ENCODE data around the gene GGPS1. TPM values are rescaled to one million over a fixed set of nuclear protein-coding genes. Genes with fewer than 3 reads are reported as not detected.
"Not testable (repeated sequence)": the region's sequence is repeated elsewhere in the genome, so short reads cannot be mapped to it uniquely, and the experiment has no call there.

The GGPS1 gene
- total and polyA plus RNA-seq, 2 experiments from 2014 or later: 32.6 to 36.3 TPM

DNA sequence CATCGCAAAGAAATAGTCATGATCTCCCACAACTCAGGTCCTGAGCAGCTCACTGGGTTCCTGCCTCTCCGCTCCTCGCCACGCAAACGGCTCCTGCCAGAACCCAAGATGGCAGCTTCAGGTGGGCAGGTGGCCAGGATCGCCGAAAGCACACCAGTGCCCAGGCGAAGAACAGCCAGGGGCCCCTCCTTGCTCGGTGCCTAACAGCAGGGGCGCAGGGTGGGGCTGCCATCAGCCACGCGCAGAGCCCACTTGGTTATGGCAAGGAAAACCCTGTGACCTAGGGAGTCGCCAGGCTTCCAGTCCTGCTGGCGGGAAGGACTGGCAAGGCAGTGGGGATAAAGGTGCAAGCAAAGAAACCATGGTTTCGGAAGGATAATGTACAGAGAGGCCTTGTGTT is 47.9 kb upstream of the GGPS1 start:
- Histone ChIP-seq H3K9me2 (replicated peaks; ENCODE audit: insufficient read depth) (no peaks in the 10 kb centered on the region), H3K79me2 (peaks cover 98% of the 10 kb centered on the region), H3K27me3 (no peaks in the 10 kb centered on the region), H3K36me3 (replicated peaks; ENCODE audit: insufficient read depth, low read depth) (no peaks in the 10 kb centered on the region), H4K20me1 (ENCODE audit: insufficient read depth, poor library complexity, severe bottlenecking) (peaks cover 83% of the 10 kb centered on the region), H3K9me3 (ENCODE audit: low read depth) (no peaks in the 10 kb centered on the region), H3K4me2 (no peak overlapping the region), H3K27ac (no peak overlapping the region), H3K4me3 (no peak overlapping the region), H2AFZ (no peak overlapping the region), H3K4me1 (ENCODE audit: insufficient read depth) (peaks cover 22% of the 10 kb centered on the region)
- no peak for DNase-seq (ENCODE audit: low spot score)
- WGBS (ENCODE audit: low lambda C conversion rate, missing lambda C conversion rate): 94% methylated on average over 15 of the region's 15 CpGs
- no peak for TF ChIP-seq EZH2 (IDR thresholded peaks at IDR 0.05; ENCODE audit: borderline replicate concordance)
- no peak for TF ChIP-seq EZH2phosphoT487 (IDR thresholded peaks at IDR 0.05; ENCODE audit: low read depth, severe bottlenecking, unreplicated experiment)
- TF ChIP-seq, protein P1, sequence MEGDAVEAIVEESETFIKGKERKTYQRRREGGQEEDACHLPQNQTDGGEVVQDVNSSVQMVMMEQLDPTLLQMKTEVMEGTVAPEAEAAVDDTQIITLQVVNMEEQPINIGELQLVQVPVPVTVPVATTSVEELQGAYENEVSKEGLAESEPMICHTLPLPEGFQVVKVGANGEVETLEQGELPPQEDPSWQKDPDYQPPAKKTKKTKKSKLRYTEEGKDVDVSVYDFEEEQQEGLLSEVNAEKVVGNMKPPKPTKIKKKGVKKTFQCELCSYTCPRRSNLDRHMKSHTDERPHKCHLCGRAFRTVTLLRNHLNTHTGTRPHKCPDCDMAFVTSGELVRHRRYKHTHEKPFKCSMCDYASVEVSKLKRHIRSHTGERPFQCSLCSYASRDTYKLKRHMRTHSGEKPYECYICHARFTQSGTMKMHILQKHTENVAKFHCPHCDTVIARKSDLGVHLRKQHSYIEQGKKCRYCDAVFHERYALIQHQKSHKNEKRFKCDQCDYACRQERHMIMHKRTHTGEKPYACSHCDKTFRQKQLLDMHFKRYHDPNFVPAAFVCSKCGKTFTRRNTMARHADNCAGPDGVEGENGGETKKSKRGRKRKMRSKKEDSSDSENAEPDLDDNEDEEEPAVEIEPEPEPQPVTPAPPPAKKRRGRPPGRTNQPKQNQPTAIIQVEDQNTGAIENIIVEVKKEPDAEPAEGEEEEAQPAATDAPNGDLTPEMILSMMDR (IDR thresholded peaks at IDR 0.05; ENCODE audit: poor library complexity): no peak

DNA sequence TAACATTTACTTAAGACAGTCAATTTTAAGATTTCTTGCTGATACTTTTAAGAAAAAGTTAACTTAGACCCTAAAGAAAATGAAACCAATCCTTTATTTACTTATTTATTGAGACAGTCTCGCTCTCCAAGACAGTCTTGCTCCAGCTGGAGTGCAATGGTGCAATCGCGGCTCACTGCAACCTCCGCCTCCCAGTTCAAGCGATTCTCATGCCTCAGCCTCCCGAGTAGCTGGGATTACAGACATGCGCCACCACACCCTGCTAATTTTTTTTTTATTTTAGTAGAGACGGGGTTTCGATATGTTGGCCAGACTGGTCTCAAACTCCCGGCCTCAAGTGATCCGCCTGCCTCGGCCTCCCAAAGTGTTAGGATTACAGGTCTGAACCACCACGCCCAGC is 44.7 kb upstream of the GGPS1 start:
- H3K27me3 ChIP-seq; H3K4me2 ChIP-seq; H3K9me2 ChIP-seq (replicated peaks; ENCODE audit: insufficient read depth); H3K4me3 ChIP-seq; H3K27ac ChIP-seq; H2AFZ ChIP-seq; DNase-seq (ENCODE audit: low spot score); H3K9me3 ChIP-seq (ENCODE audit: low read depth); H3K36me3 ChIP-seq (replicated peaks; ENCODE audit: insufficient read depth, low read depth): not testable (repeated sequence)
- 98% methylated on average over 13 of the region's 13 CpGs for WGBS (ENCODE audit: low lambda C conversion rate, missing lambda C conversion rate)
- peaks cover 12% of the 10 kb centered on the region for H3K4me1 ChIP-seq (ENCODE audit: insufficient read depth)
- H4K20me1 ChIP-seq (ENCODE audit: insufficient read depth, poor library complexity, severe bottlenecking): peaks cover 91% of the 10 kb centered on the region
- H3K79me2 ChIP-seq: peaks cover 100% of the 10 kb centered on the region

DNA sequence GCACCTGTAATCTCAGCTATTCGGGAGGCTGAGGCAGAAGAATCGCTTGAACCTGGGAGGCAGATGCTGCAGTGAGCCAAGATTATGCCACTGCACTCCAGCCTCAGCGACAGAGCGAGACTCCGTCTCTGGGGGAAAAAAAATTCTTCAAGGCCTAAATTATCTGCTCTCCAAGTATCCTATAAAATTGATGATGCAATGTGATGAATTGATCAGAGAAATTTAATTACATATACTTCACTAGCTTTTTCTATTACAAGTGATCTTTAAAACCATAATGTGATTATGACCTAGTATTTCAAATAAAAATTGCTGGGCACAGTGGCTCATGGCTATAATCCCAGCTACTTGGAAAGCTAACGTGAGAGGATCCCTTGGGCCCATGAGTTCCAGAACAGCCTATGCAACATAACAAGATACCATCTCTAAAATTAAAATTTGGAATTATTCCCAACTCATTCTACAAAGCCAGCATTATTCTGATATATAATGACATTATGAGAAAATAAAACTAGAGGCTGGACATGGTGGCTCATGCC is 44.1 kb upstream of the GGPS1 start:
- Histone ChIP-seq H3K9me3 (ENCODE audit: low read depth) (no peaks in the 10 kb centered on the region), H3K9me2 (replicated peaks; ENCODE audit: insufficient read depth) (no peaks in the 10 kb centered on the region), H3K4me1 (ENCODE audit: insufficient read depth) (peaks cover 6% of the 10 kb centered on the region), H3K4me3 (no peak overlapping the region), H3K36me3 (replicated peaks; ENCODE audit: insufficient read depth, low read depth) (no peaks in the 10 kb centered on the region), H3K27me3 (no peaks in the 10 kb centered on the region), H3K27ac (no peak overlapping the region), H4K20me1 (ENCODE audit: insufficient read depth, poor library complexity, severe bottlenecking) (peaks cover 91% of the 10 kb centered on the region), H3K4me2 (no peak overlapping the region), H3K79me2 (peaks cover 100% of the 10 kb centered on the region), H2AFZ (no peak overlapping the region)
- over 99% methylated on average over 6 of the region's 6 CpGs for WGBS (ENCODE audit: low lambda C conversion rate, missing lambda C conversion rate)
- no peak for TF ChIP-seq EZH2 (IDR thresholded peaks at IDR 0.05; ENCODE audit: borderline replicate concordance)
- TF ChIP-seq, protein P1 (IDR thresholded peaks at IDR 0.05; ENCODE audit: poor library complexity): no peak
- TF ChIP-seq EZH2phosphoT487 (IDR thresholded peaks at IDR 0.05; ENCODE audit: low read depth, severe bottlenecking, unreplicated experiment): no peak
- no peak for DNase-seq (ENCODE audit: low spot score)

DNA sequence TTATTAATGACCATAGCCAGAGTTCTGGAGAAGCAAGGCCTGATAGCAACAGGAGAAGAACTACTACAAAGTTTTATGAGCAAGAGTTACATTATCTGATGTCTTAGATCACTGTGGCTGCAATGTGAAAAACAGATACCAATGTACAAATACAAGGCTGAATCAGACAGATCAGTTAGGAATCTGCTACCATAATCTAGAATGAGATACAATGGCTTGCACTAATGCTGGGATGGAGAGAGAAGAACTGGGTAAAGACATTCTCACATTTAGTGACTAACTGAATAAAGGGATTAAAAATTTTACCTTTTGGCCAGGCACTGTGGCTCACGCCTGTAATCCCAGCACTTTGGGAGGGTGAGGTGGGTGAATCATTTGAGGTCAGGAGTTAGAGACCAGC is 41.7 kb upstream of the GGPS1 start:
- H3K4me3 ChIP-seq: no peak overlapping the region
- no peaks in the 10 kb centered on the region for H3K9me3 ChIP-seq (ENCODE audit: low read depth)
- WGBS (ENCODE audit: low lambda C conversion rate, missing lambda C conversion rate): 100% methylated on average over 1 of the region's 1 CpG
- no peaks in the 10 kb centered on the region for H3K9me2 ChIP-seq (replicated peaks; ENCODE audit: insufficient read depth)
- H3K79me2 ChIP-seq: peaks cover 100% of the 10 kb centered on the region
- no peak for TF ChIP-seq EZH2 (IDR thresholded peaks at IDR 0.05; ENCODE audit: borderline replicate concordance)
- no peak for TF ChIP-seq EZH2phosphoT487 (IDR thresholded peaks at IDR 0.05; ENCODE audit: low read depth, severe bottlenecking, unreplicated experiment)
- TF ChIP-seq, protein P1 (IDR thresholded peaks at IDR 0.05; ENCODE audit: poor library complexity): no peak
- H3K27ac ChIP-seq: no peak overlapping the region
- no peaks in the 10 kb centered on the region for H3K4me1 ChIP-seq (ENCODE audit: insufficient read depth)
- H3K4me2 ChIP-seq: no peak overlapping the region
- peaks cover 91% of the 10 kb centered on the region for H4K20me1 ChIP-seq (ENCODE audit: insufficient read depth, poor library complexity, severe bottlenecking)
- H3K27me3 ChIP-seq: no peaks in the 10 kb centered on the region
- H2AFZ ChIP-seq: no peak overlapping the region
- no peaks in the 10 kb centered on the region for H3K36me3 ChIP-seq (replicated peaks; ENCODE audit: insufficient read depth, low read depth)
- DNase-seq (ENCODE audit: low spot score): no peak

Data from hepatocyte (in vitro differentiated cells).